Breast epithelium (tissue), 4 donors: ENCODE data around the gene VPS72. TPM values are rescaled to one million over a fixed set of nuclear protein-coding genes. Genes with fewer than 3 reads are reported as not detected.

ENCODE experiments used
- DNase-seq, 2 donors: peaks; one replicate each; pipeline ENCODE4 v3.0.0-alpha.2; 2019; ENCODE audit warnings: low spot score in 2 of 2
- H3K27ac ChIP-seq, 2 donors: fragments of 200-600 bp; sonication (generic) in 1 of 2; one replicate each; pipeline ENCODE4 v1.5.1; 2016 to 2019; ENCODE audit warnings: mild to moderate bottlenecking in 1 of 2
- H3K27me3 ChIP-seq, 2 donors: fragments of 200-600 bp; sonication (generic) in 1 of 2; one replicate each; pipeline versions ENCODE4 v1.5.1 to v1.6.0; 2017 to 2019; ENCODE audit warnings: control low read depth in 1 of 2, mild to moderate bottlenecking in 1 of 2
- H3K36me3 ChIP-seq: fragments of 200-600 bp; one replicate; pipeline ENCODE4 v1.5.1; 2019
- H3K4me1 ChIP-seq, 2 donors: fragments of 200-600 bp; sonication (generic); one replicate each; pipeline ENCODE4 v1.5.1; 2016 to 2019; ENCODE audit warnings: control low read depth in 1 of 2
- H3K4me3 ChIP-seq, 3 donors: fragments of 200-600 bp; sonication (generic); 1 replicate in 2 of 3; 2 replicates in 1 of 3; pipeline ENCODE4 v1.5.1; 2016 to 2019; ENCODE audit warnings: mild to moderate bottlenecking in 3 of 3, moderate library complexity in 2 of 3
- H3K9me3 ChIP-seq, 2 donors: fragments of 200-600 bp; sonication (generic) in 1 of 2; one replicate each; pipeline ENCODE4 v1.5.1; 2016 to 2019; ENCODE audit warnings: control low read depth in 1 of 2
- POLR2A ChIP-seq: fragments of 450-650 bp; IDR thresholded peaks from one replicate; pipeline ENCODE4 v1.6.1; 2016; ENCODE audit warnings: antibody characterized with exemption, mild to moderate bottlenecking, moderate library complexity
- POLR2AphosphoS5 ChIP-seq, 3 donors: sonication (generic); formaldehyde crosslinking; IDR thresholded peaks; one replicate each; pipeline ENCODE4 v1.6.1; 2017; ENCODE audit warnings: antibody characterized with exemption in 3 of 3
- intact Hi-C: fragments of 100-400 bp; cut with DNase I; formaldehyde crosslinking; loops from one replicate; pipeline ENCODE4 v1.15.1; 2023; ENCODE audit warnings: low total_unique reads
- total RNA-seq, 3 donors: library from RNA; depleted of rRNA; stranded (reverse); fragments of >200 nt; gene quantifications; one replicate each; pipeline ENCODE4 v1.1.0, GENCODE V29; 2016
- TF ChIP-seq, protein P1 (sequence below), 3 donors: fragments of 450-650 bp; IDR thresholded peaks; one replicate each; pipeline ENCODE4 v1.5.1; 2016 to 2017; ENCODE audit warnings: antibody characterized with exemption in 3 of 3, mild to moderate bottlenecking in 3 of 3, moderate library complexity in 3 of 3

VPS72 gene
- 10 to 100 TPM; 34.6 to 49.0 (median 34.7) TPM for total RNA-seq

DNA sequence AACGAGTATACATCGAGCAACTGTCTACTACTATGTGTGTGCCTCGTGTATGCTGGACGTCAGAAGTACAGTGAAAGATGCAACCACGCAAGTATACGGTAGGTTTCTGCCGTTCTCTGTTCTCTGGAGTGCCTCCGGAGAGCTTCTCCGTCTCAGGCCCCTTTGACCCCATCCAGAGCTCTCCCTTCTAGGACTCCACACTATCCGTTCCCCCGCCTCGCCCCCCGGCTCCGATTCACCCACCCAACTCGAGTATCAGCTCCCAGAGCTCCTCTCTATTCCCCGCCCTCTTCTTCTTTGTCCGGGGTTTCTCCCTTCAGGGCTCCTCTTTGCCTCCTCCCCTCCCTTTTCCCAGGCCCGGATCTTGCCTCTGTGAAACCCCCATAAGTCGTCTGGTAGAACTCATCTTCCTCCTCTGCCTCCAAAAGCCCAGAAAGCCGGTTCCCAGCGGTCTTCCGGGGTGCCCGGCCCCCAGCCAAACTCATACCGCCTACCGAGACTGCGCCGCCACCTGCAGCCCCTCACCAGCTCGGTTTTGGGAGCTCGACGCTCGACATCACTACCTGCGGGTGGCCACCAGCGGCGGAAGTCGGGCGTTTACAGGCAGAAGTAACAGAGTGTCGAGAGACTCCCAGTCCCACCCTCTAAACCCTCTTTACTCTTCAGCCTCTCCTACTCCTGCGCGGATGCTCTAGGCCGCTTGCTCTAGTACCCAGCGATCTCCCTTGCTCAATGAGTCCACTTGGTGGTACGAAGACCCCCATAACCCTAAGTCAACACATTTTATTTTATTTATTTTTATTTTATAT lies at the start of gene VPS72:
VPS72 (minus strand) TSS at position 561 of the 809 bp plus-strand sequence; CDS start at position 485, 76 bp downstream.
- H3K27ac ChIP-seq = peak within 1 kb of the TSS; percentile 85 to 86
- intact Hi-C loops = no loop called here
- H3K27me3 ChIP-seq = no peaks in the 10 kb centered on the region
- DNase-seq = peak; percentile 79 to 83
- H3K36me3 ChIP-seq = no peaks in the 10 kb centered on the region
- no peaks in the 10 kb centered on the region for H3K9me3 ChIP-seq
- H3K4me1 ChIP-seq = peaks cover 0 to 12% of the 10 kb centered on the region in 2 donors
- H3K4me3 ChIP-seq = peak within 1 kb of the TSS; percentile 86 to 93 (median 89)
- TF ChIP-seq POLR2AphosphoS5 (IDR thresholded peaks at IDR 0.05) = peak; percentile 28 to 85 (median 77)
- TF ChIP-seq POLR2A = peak; percentile 39
- TF ChIP-seq, protein P1, sequence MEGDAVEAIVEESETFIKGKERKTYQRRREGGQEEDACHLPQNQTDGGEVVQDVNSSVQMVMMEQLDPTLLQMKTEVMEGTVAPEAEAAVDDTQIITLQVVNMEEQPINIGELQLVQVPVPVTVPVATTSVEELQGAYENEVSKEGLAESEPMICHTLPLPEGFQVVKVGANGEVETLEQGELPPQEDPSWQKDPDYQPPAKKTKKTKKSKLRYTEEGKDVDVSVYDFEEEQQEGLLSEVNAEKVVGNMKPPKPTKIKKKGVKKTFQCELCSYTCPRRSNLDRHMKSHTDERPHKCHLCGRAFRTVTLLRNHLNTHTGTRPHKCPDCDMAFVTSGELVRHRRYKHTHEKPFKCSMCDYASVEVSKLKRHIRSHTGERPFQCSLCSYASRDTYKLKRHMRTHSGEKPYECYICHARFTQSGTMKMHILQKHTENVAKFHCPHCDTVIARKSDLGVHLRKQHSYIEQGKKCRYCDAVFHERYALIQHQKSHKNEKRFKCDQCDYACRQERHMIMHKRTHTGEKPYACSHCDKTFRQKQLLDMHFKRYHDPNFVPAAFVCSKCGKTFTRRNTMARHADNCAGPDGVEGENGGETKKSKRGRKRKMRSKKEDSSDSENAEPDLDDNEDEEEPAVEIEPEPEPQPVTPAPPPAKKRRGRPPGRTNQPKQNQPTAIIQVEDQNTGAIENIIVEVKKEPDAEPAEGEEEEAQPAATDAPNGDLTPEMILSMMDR (IDR thresholded peaks at IDR 0.05) = peak; percentile 31 to 59 (median 56)

DNA sequence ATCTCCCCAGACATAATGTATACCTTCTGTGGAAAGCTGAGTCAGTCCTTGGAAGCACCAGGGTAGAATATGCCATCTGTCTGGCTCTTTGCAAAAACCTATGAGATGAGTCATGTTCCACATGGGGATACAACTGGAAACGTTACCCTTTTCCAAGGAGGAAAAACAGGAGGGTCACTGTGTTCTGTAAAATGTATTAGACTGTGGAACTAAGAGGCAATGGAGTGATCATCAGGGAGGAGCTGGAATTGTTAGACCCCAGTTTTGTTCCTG lies 48.4 kb upstream of the VPS72 start:
- Histone ChIP-seq H3K4me3 (no peak overlapping the region), H3K4me1 (no peaks in the 10 kb centered on the region), H3K36me3 (no peaks in the 10 kb centered on the region), H3K27ac (no peak overlapping the region), H3K27me3 (no peaks in the 10 kb centered on the region), H3K9me3 (no peaks in the 10 kb centered on the region)
- intact Hi-C loops = no loop called here
- DNase-seq = no peak
- no peak for TF ChIP-seq POLR2A
- no peak for TF ChIP-seq POLR2AphosphoS5 (IDR thresholded peaks at IDR 0.05)
- TF ChIP-seq, protein P1 (IDR thresholded peaks at IDR 0.05) = no peak

- no peak for DNase-seq
- Histone ChIP-seq H3K27ac (no peak overlapping the region), H3K9me3 (no peaks in the 10 kb centered on the region), H3K4me1 (no peaks in the 10 kb centered on the region), H3K27me3 (no peaks in the 10 kb centered on the region), H3K4me3 (no peak overlapping the region), H3K36me3 (no peaks in the 10 kb centered on the region)
- TF ChIP-seq, protein P1 (IDR thresholded peaks at IDR 0.05) = no peak
- no peak for TF ChIP-seq POLR2A
- TF ChIP-seq POLR2AphosphoS5 (IDR thresholded peaks at IDR 0.05) = no peak
- intact Hi-C loops = no loop called here
Observed at GRCh38 chr1:151237678-151238466, 47.9 kb upstream of the VPS72 start.

GRCh38 chr1:151235235-151235634 lies 45.2 kb upstream of the VPS72 start:
- no peak overlapping the region for H3K27ac ChIP-seq
- intact Hi-C loops = no loop called here
- H3K4me1 ChIP-seq = no peaks in the 10 kb centered on the region
- no peak for DNase-seq
- no peaks in the 10 kb centered on the region for H3K9me3 ChIP-seq
- H3K27me3 ChIP-seq = no peaks in the 10 kb centered on the region
- TF ChIP-seq POLR2AphosphoS5 (IDR thresholded peaks at IDR 0.05) (no peak), POLR2A (no peak)
- TF ChIP-seq, protein P1 (IDR thresholded peaks at IDR 0.05) = no peak
- H3K36me3 ChIP-seq = peaks cover 8% of the 10 kb centered on the region
- no peak overlapping the region for H3K4me3 ChIP-seq

- Histone ChIP-seq H3K9me3 (no peaks in the 10 kb centered on the region), H3K27ac (no peak overlapping the region), H3K27me3 (no peaks in the 10 kb centered on the region), H3K4me3 (no peak overlapping the region), H3K4me1 (no peaks in the 10 kb centered on the region), H3K36me3 (no peaks in the 10 kb centered on the region)
- TF ChIP-seq POLR2AphosphoS5 (IDR thresholded peaks at IDR 0.05) (no peak), POLR2A (no peak)
- TF ChIP-seq, protein P1 (IDR thresholded peaks at IDR 0.05) = no peak
- DNase-seq = no peak
- intact Hi-C loops = no loop called here
Observed at GRCh38 chr1:151222130-151222529, 32.1 kb upstream of the VPS72 start.
